HepG2 (cell line): ENCODE measurements around the gene SRSF4. TPM values are rescaled to one million over a fixed set of nuclear protein-coding genes. Genes with fewer than 3 reads are reported as not detected.

Experiments
- ATAC-seq: fragments of 200-7000 bp; cut with Tn5 transposase; 3 replicates; pipeline ENCODE4 v1.9.1; 2020; ENCODE audit warnings: mild to moderate bottlenecking, moderate library complexity
- BruUV-seq: library from RNA; stranded (reverse); fragments of 400-500 nt; replicated peaks from 2 replicates; lab custom pipeline; 2021; lab: Mats Ljungman, UMichigan
- CTCF ChIA-PET: fragments of 300-600 bp; formaldehyde crosslinking; extraction: SDS; loops from one replicate; lab custom pipeline; 2021; ENCODE audit warnings: low total read pairs, inconsistent platforms, low intra/inter-chr PET ratio; lab: Yijun Ruan, JAX
- POLR2A ChIA-PET: fragments of 350-600 bp; sonication (Branson Sonifier 250); formaldehyde crosslinking; loops from one replicate; lab custom pipeline; 2020; ENCODE audit warnings: antibody characterized with exemption, inconsistent platforms; lab: Yijun Ruan, JAX
- DNase-seq: peaks from one replicate; pipeline ENCODE4 v3.0.0-alpha.2; 2015; ENCODE audit warnings: low spot score
- FAIRE-seq: peaks from 3 replicates; lab custom pipeline; 2011; peaks lifted over from hg19 to GRCh38; lab: Jason Lieb, UNC
- H2AFZ ChIP-seq: one replicate; pipeline ENCODE4 v1.6.1; 2011; ENCODE audit warnings: low read length, inconsistent platforms
- H3K27ac ChIP-seq: fragments of 300-600 bp; 3 replicates; pipeline ENCODE4 v1.8.0; 2011; ENCODE audit warnings: mixed run types, mild to moderate bottlenecking, mixed read lengths, low read length, inconsistent platforms; ENCODE audit not compliant: insufficient read depth; ENCODE audit errors: extremely low read length
- H3K27me3 ChIP-seq, 2 experiments: fragments of 200-600 bp in 1 of 2; 2 replicates in 1 of 2; 3 replicates in 1 of 2; pipeline versions ENCODE4 v1.6.0 to v1.8.0; 2011; ENCODE audit warnings: low read length in 2 of 2, mild to moderate bottlenecking in 2 of 2, moderate library complexity in 2 of 2, inconsistent platforms in 1 of 2; ENCODE audit not compliant: insufficient read depth in 2 of 2, control insufficient read depth in 1 of 2
- H3K36me3 ChIP-seq, 2 experiments: fragments of 200-600 bp in 1 of 2; replicated peaks in 1 of 2; 2 replicates in 1 of 2; 3 replicates in 1 of 2; pipeline versions ENCODE4 v1.5.1 to v1.8.0; 2011; ENCODE audit warnings: low read length in 2 of 2, inconsistent platforms in 1 of 2; ENCODE audit not compliant: insufficient read depth in 2 of 2, control insufficient read depth in 1 of 2
- H3K4me1 ChIP-seq: 2 replicates; pipeline ENCODE4 v1.5.1; 2012; ENCODE audit warnings: low read length, inconsistent platforms; ENCODE audit not compliant: insufficient read depth
- H3K4me2 ChIP-seq: 2 replicates; pipeline ENCODE4 v1.6.0; 2011; ENCODE audit warnings: low read depth, low read length, inconsistent platforms
- H3K4me3 ChIP-seq, 3 experiments: fragments of 200-600 bp in 1 of 3; sonication (generic), shearing (Covaris generic) in 1 of 3; replicated peaks in 1 of 3; 2 replicates each; pipeline ENCODE4 v1.5.1; 2011 to 2016; ENCODE audit warnings: low read length in 3 of 3, inconsistent platforms in 2 of 3, low read depth in 2 of 3, mild to moderate bottlenecking in 2 of 3, control low read depth in 1 of 3, mixed read lengths in 1 of 3; ENCODE audit not compliant: insufficient read depth in 1 of 3
- H3K79me2 ChIP-seq: one replicate; pipeline ENCODE4 v1.6.1; 2011; ENCODE audit warnings: low read length, inconsistent platforms; ENCODE audit not compliant: insufficient read depth
- H3K9ac ChIP-seq: 2 replicates; pipeline ENCODE4 v1.6.0; 2011; ENCODE audit warnings: mild to moderate bottlenecking, low read depth, low read length, inconsistent platforms; ENCODE audit not compliant: insufficient read depth
- H3K9me3 ChIP-seq: 2 replicates; pipeline ENCODE4 v1.5.1; 2012; ENCODE audit warnings: mild to moderate bottlenecking, low read length
- H4K20me1 ChIP-seq: 2 replicates; pipeline ENCODE4 v1.6.0; 2011; ENCODE audit warnings: inconsistent platforms, mild to moderate bottlenecking, low read length, moderate library complexity; ENCODE audit not compliant: insufficient read depth
- EEA1 ChIP-seq: sonication (generic); formaldehyde crosslinking; IDR thresholded peaks from 2 replicates; pipeline ENCODE4 v1.5.1; 2020; ENCODE audit warnings: mild to moderate bottlenecking, missing genetic modification reagents, borderline replicate concordance
- FOXJ3 ChIP-seq: sonication (generic); formaldehyde crosslinking; IDR thresholded peaks from 2 replicates; pipeline ENCODE4 v1.4.0; 2020; ENCODE audit warnings: missing genetic modification reagents, mild to moderate bottlenecking, borderline replicate concordance
- MEIS1 ChIP-seq: sonication (generic); formaldehyde crosslinking; IDR thresholded peaks from 2 replicates; pipeline ENCODE4 v1.9.0; 2021; ENCODE audit warnings: mild to moderate bottlenecking, missing genetic modification reagents, moderate library complexity, borderline replicate concordance
- MYNN ChIP-seq: sonication (generic); formaldehyde crosslinking; IDR thresholded peaks from 2 replicates; pipeline ENCODE4 v1.4.0; 2020; ENCODE audit warnings: mild to moderate bottlenecking, low read depth, missing genetic modification reagents
- NFE2 ChIP-seq: sonication (generic); formaldehyde crosslinking; IDR thresholded peaks from 2 replicates; pipeline ENCODE4 v1.4.0; 2020; ENCODE audit warnings: missing genetic modification reagents
- RBAK ChIP-seq: sonication (generic); formaldehyde crosslinking; IDR thresholded peaks from 2 replicates; pipeline ENCODE4 v1.5.1; 2020; ENCODE audit warnings: mild to moderate bottlenecking, missing genetic modification reagents
- REXO4 ChIP-seq: sonication (generic); formaldehyde crosslinking; IDR thresholded peaks from 2 replicates; pipeline ENCODE4 v1.8.0; 2022; ENCODE audit warnings: missing genetic modification reagents, mild to moderate bottlenecking, borderline replicate concordance
- SNRNP70 ChIP-seq: fragments of 200-400 bp; formaldehyde crosslinking; IDR thresholded peaks from 2 replicates; pipeline ENCODE4 v1.6.1; 2017; ENCODE audit warnings: mild to moderate bottlenecking, low read depth, low read length, moderate library complexity
- ZBTB7A ChIP-seq: sonication (generic); formaldehyde crosslinking; IDR thresholded peaks from 2 replicates; pipeline ENCODE4 v1.8.0; 2022; ENCODE audit warnings: mild to moderate bottlenecking, missing genetic modification reagents
- ZNF3 ChIP-seq: IDR thresholded peaks from 2 replicates; pipeline ENCODE4 v1.7.0; 2017; ENCODE audit warnings: inconsistent platforms
- ZNF589 ChIP-seq: sonication (generic); formaldehyde crosslinking; conservative IDR thresholded peaks from 2 replicates; pipeline ENCODE4 v1.8.0; 2022; ENCODE audit warnings: mild to moderate bottlenecking, moderate library complexity, missing genetic modification reagents
- ZNF75D ChIP-seq: sonication (generic); formaldehyde crosslinking; IDR thresholded peaks from 2 replicates; pipeline ENCODE4 v1.8.1; 2023; ENCODE audit warnings: missing genetic modification reagents, mild to moderate bottlenecking, borderline replicate concordance
- ZNF782 ChIP-seq: sonication (generic); formaldehyde crosslinking; IDR thresholded peaks from 2 replicates; pipeline ENCODE4 v1.4.0; 2020; ENCODE audit warnings: missing genetic modification reagents, mild to moderate bottlenecking, borderline replicate concordance
- WGBS: methylation state at CpG from one replicate; pipeline ENCODE4 v1.1.6; 2017; ENCODE audit warnings: low lambda C conversion rate; 5-methylcytosine and 5-hydroxymethylcytosine counted together
- in situ Hi-C: cut with HindIII; loops from 2 replicates; pipeline ENCODE4 v1.10.0; 2017; ENCODE audit warnings: low pct_unique_long_range_greater_than_20kb; ENCODE audit not compliant: extremely low pct_ligation_motif_present
- intact Hi-C: fragments of 100-400 bp; cut with micrococcal nuclease; formaldehyde crosslinking; loops from one replicate; pipeline ENCODE4 v1.10.0; 2022; ENCODE audit not compliant: unreplicated experiment
- polyA plus RNA-seq, 8 experiments: library from polyadenylated mRNA; depleted of rRNA in 3 of 8; stranded (reverse) in 7 of 8; unstranded in 1 of 8; fragments of >200 nt; fragmentation: Illumina TruSeq in 4 of 8; extraction: Trizol in 4 of 8; gene quantifications; 2 replicates each; pipeline versions ENCODE4 v1.2.1 to v1.2.3, GENCODE V29; 2011 to 2016; ENCODE audit warnings: low read depth in 4 of 8, missing spikeins in 1 of 8, mixed read lengths in 1 of 8; ENCODE audit not compliant: insufficient read depth in 1 of 8
- total RNA-seq, 5 experiments: library from RNA; depleted of rRNA; stranded (reverse); fragments of >200 nt; fragmentation: Illumina TruSeq; extraction: Trizol; gene quantifications; 2 replicates each; pipeline ENCODE4 v1.2.3, GENCODE V29; 2016; ENCODE audit warnings: low read depth in 1 of 5
- TF ChIP-seq, protein P1 (sequence below): sonication (generic); formaldehyde crosslinking; IDR thresholded peaks from 2 replicates; pipeline ENCODE4 v1.4.0; 2020; ENCODE audit warnings: missing genetic modification reagents, mild to moderate bottlenecking, borderline replicate concordance
- TF ChIP-seq, protein P2 (sequence below): sonication (generic); formaldehyde crosslinking; IDR thresholded peaks from 2 replicates; pipeline ENCODE4 v1.8.0; 2022; ENCODE audit warnings: low read depth, missing genetic modification reagents
- TF ChIP-seq, protein P3 (sequence below): sonication (generic); formaldehyde crosslinking; IDR thresholded peaks from 2 replicates; pipeline ENCODE4 v1.4.0; 2020; ENCODE audit warnings: missing genetic modification reagents, borderline replicate concordance

Gene SRSF4
- total and polyA plus RNA-seq, 2 of the 13 experiments (the other 11 are each of a cell fraction or from before 2014, with no cell fraction given) = 37.7 to 50.9 TPM

DNA sequence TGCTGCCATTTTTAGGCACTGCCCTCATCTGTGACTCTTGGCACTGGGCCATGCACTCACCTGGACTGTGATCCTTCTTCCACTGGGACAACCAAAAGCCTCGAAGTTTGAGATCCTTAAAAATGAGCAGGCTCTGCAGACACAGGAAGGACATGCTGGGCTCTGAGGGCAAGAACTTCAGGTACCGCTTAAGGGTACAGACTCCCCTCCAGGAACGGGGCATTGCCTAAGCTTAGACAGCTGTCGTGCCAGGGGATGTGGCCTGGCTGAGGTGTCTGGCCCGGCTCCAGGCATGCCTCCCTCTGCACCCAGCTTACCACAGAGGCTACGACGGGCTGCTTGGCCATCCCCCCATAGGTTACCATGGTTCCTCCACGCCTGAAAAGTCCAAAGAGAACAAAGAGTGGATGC is 14.2 kb upstream of the SRSF4 start:
- intact Hi-C loops = no loop called here
- Histone ChIP-seq H3K4me3 (no peak overlapping the region), H3K27me3 (no peaks in the 10 kb centered on the region), H3K4me2 (no peak overlapping the region), H3K4me1 (peaks cover 15% of the 10 kb centered on the region), H3K9me3 (no peaks in the 10 kb centered on the region), H3K36me3 (peaks cover 13 to 34% of the 10 kb centered on the region in 2 experiments), H3K9ac (no peak overlapping the region), H3K79me2 (no peaks in the 10 kb centered on the region), H3K27ac (no peak overlapping the region), H4K20me1 (no peaks in the 10 kb centered on the region), H2AFZ (no peak overlapping the region)
- FAIRE-seq (no peak), DNase-seq (no peak), ATAC-seq (no peak)
- ChIA-PET CTCF (no interaction called here), POLR2A (interaction anchor here (2.4 kb wide), 1 partner anchor 14 kb away, joined by 30 read pairs; the partner anchor contains the start of gene SRSF4)
- 84% methylated on average over 6 of the region's 8 CpGs for WGBS
- no TSS peak for BruUV-seq
- in situ Hi-C loops = loop anchor here (5.0 kb wide), 1 partner anchor 314 kb away; no protein-coding TSS in a partner anchor
- no peak for TF ChIP-seq EEA1 (CRISPR knock-in tag)
- no peak for TF ChIP-seq ZBTB7A (CRISPR knock-in tag)
- TF ChIP-seq MEIS1 (CRISPR knock-in tag) = no peak
- TF ChIP-seq RBAK = no peak
- no peak for TF ChIP-seq NFE2 (CRISPR knock-in tag)
- TF ChIP-seq ZNF589 (CRISPR knock-in tag) = no peak
- TF ChIP-seq ZNF3 (CRISPR knock-in tag) = no peak
- TF ChIP-seq, protein P1, sequence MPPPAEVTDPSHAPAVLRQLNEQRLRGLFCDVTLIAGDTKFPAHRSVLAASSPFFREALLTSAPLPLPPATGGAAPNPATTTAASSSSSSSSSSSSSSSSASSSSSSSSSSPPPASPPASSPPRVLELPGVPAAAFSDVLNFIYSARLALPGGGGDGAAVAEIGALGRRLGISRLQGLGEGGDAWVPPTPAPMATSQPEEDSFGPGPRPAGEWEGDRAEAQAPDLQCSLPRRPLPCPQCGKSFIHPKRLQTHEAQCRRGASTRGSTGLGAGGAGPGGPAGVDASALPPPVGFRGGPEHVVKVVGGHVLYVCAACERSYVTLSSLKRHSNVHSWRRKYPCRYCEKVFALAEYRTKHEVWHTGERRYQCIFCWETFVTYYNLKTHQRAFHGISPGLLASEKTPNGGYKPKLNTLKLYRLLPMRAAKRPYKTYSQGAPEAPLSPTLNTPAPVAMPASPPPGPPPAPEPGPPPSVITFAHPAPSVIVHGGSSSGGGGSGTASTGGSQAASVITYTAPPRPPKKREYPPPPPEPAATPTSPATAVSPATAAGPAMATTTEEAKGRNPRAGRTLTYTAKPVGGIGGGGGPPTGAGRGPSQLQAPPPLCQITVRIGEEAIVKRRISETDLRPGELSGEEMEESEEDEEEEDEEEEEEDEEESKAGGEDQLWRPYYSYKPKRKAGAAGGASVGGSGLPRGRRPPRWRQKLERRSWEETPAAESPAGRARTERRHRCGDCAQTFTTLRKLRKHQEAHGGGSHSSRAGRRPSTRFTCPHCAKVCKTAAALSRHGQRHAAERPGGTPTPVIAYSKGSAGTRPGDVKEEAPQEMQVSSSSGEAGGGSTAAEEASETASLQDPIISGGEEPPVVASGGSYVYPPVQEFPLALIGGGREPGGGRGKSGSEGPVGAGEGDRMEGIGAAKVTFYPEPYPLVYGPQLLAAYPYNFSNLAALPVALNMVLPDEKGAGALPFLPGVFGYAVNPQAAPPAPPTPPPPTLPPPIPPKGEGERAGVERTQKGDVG = no peak
- no peak for TF ChIP-seq FOXJ3 (CRISPR knock-in tag)
- no peak for TF ChIP-seq REXO4 (CRISPR knock-in tag)
- TF ChIP-seq, protein P2, sequence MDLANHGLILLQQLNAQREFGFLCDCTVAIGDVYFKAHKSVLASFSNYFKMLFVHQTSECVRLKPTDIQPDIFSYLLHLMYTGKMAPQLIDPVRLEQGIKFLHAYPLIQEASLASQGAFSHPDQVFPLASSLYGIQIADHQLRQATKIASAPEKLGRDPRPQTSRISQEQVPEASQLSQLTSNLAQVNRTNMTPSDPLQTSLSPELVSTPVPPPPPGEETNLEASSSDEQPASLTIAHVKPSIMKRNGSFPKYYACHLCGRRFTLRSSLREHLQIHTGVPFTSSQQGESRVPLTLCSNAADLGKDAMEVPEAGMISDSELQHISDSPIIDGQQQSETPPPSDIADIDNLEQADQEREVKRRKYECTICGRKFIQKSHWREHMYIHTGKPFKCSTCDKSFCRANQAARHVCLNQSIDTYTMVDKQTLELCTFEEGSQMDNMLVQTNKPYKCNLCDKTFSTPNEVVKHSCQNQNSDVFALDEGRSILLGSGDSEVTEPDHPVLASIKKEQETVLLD (CRISPR knock-in tag) = no peak
- TF ChIP-seq ZNF782 (CRISPR knock-in tag) = no peak
- no peak for TF ChIP-seq MYNN
- TF ChIP-seq, protein P3, sequence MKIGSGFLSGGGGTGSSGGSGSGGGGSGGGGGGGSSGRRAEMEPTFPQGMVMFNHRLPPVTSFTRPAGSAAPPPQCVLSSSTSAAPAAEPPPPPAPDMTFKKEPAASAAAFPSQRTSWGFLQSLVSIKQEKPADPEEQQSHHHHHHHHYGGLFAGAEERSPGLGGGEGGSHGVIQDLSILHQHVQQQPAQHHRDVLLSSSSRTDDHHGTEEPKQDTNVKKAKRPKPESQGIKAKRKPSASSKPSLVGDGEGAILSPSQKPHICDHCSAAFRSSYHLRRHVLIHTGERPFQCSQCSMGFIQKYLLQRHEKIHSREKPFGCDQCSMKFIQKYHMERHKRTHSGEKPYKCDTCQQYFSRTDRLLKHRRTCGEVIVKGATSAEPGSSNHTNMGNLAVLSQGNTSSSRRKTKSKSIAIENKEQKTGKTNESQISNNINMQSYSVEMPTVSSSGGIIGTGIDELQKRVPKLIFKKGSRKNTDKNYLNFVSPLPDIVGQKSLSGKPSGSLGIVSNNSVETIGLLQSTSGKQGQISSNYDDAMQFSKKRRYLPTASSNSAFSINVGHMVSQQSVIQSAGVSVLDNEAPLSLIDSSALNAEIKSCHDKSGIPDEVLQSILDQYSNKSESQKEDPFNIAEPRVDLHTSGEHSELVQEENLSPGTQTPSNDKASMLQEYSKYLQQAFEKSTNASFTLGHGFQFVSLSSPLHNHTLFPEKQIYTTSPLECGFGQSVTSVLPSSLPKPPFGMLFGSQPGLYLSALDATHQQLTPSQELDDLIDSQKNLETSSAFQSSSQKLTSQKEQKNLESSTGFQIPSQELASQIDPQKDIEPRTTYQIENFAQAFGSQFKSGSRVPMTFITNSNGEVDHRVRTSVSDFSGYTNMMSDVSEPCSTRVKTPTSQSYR = no peak
- no peak for TF ChIP-seq SNRNP70
- TF ChIP-seq ZNF75D = no peak
